Right atrium auricular region (tissue), 2 donors: ENCODE results near the gene ZNF689. TPM values are rescaled to one million over a fixed set of nuclear protein-coding genes. Genes with fewer than 3 reads are reported as not detected.
A peak's percentile ranks its signal among the peaks of the same experiment; 100 is the strongest.

Experiments
- DNase-seq: peaks from one replicate; pipeline ENCODE4 v3.0.0-alpha.2; 2019; ENCODE audit warnings: low spot score
- H3K27ac ChIP-seq, 2 donors: fragments of 200-600 bp; sonication (generic); 1 replicate in 1 of 2; 2 replicates in 1 of 2; pipeline ENCODE4 v1.5.1; 2016 to 2019
- H3K27me3 ChIP-seq, 2 donors: fragments of 200-600 bp; sonication (generic); one replicate each; pipeline versions ENCODE4 v1.5.1 to v1.6.0; 2017 to 2019
- H3K36me3 ChIP-seq: fragments of 200-600 bp; sonication (generic); one replicate; pipeline ENCODE4 v1.5.1; 2016
- H3K4me1 ChIP-seq, 2 donors: fragments of 200-600 bp; sonication (generic); one replicate each; pipeline versions ENCODE4 v1.5.1 to v1.6.0; 2017 to 2019
- H3K4me3 ChIP-seq, 2 donors: fragments of 200-600 bp; sonication (generic); 1 replicate in 1 of 2; 2 replicates in 1 of 2; pipeline ENCODE4 v1.5.1; 2017 to 2019; ENCODE audit warnings: mild to moderate bottlenecking in 1 of 2, moderate library complexity in 1 of 2
- H3K9me3 ChIP-seq, 2 donors: fragments of 200-600 bp; sonication (generic); one replicate each; pipeline ENCODE4 v1.5.1; 2019
- total RNA-seq, 2 donors: library from RNA; depleted of rRNA; stranded (reverse); fragments of >200 nt; gene quantifications; one replicate each; pipeline ENCODE4 v1.1.0, GENCODE V29; 2016
- TF ChIP-seq, protein P1 (sequence below), 2 donors: fragments of 200-600 bp; sonication (generic); IDR thresholded peaks; one replicate each; pipeline ENCODE4 v1.5.1; 2019; ENCODE audit warnings: antibody characterized with exemption in 2 of 2

ZNF689 gene
- total RNA-seq, 2 donors from 2014 or later = 6.2 to 8.3 TPM

- TF ChIP-seq, protein P1, sequence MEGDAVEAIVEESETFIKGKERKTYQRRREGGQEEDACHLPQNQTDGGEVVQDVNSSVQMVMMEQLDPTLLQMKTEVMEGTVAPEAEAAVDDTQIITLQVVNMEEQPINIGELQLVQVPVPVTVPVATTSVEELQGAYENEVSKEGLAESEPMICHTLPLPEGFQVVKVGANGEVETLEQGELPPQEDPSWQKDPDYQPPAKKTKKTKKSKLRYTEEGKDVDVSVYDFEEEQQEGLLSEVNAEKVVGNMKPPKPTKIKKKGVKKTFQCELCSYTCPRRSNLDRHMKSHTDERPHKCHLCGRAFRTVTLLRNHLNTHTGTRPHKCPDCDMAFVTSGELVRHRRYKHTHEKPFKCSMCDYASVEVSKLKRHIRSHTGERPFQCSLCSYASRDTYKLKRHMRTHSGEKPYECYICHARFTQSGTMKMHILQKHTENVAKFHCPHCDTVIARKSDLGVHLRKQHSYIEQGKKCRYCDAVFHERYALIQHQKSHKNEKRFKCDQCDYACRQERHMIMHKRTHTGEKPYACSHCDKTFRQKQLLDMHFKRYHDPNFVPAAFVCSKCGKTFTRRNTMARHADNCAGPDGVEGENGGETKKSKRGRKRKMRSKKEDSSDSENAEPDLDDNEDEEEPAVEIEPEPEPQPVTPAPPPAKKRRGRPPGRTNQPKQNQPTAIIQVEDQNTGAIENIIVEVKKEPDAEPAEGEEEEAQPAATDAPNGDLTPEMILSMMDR (IDR thresholded peaks at IDR 0.05) = no peak
- H3K27ac ChIP-seq = peak overlapping the region; percentile 59 to 60
- no peaks in the 10 kb centered on the region for H3K9me3 ChIP-seq
- no peak for DNase-seq
- H3K4me3 ChIP-seq = peak overlapping the region; percentile 41 to 56
- H3K27me3 ChIP-seq = no peaks in the 10 kb centered on the region
- peaks cover 0 to 27% of the 10 kb centered on the region in 2 donors for H3K4me1 ChIP-seq
- H3K36me3 ChIP-seq = no peaks in the 10 kb centered on the region
Observed at GRCh38 chr16:30561089-30561816, 48.9 kb downstream of the ZNF689 start.

- TF ChIP-seq, protein P1 (IDR thresholded peaks at IDR 0.05) = no peak
- Histone ChIP-seq H3K36me3 (peaks cover 12% of the 10 kb centered on the region), H3K27me3 (no peaks in the 10 kb centered on the region), H3K4me3 (no peak overlapping the region), H3K9me3 (no peaks in the 10 kb centered on the region), H3K27ac (no peak overlapping the region), H3K4me1 (peaks cover 0 to 35% of the 10 kb centered on the region in 2 donors)
- DNase-seq = no peak
Observed at GRCh38 chr16:30559690-30560089, 50.5 kb downstream of the ZNF689 start.

DNA sequence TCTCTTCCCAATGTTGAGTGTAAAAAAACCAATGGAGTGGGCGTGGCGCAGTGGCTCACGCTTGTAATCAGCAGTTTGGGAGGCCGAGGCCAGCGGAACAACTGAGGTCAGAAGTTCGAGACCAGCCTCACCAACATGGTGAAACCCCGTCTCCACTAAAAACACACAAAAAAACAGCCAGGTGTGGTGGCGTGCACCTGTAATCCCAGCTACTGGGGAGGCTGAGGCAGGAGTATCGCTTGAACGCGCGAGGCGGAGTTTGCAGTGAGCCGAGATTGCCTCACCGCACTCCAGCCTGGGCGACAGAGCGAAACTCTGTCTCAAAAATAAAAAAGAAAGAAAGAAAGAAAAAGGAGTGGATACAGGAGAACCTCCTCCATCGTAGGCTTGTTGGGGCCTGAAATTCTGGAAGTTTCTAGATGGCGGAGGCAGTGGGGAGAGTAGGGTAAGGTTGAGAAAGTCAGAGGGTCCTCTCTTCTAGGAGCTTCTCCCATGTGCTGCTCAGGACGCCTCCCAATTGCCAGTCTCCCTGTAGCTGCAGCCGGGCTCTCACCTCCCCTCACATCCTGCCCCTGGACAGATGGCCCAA is 51.3 kb downstream of the ZNF689 start:
- peaks cover 16% of the 10 kb centered on the region for H3K36me3 ChIP-seq
- H3K4me1 ChIP-seq = peaks cover 0 to 39% of the 10 kb centered on the region in 2 donors
- peak overlapping the region; percentile 87 to 88 for H3K4me3 ChIP-seq
- no peaks in the 10 kb centered on the region for H3K9me3 ChIP-seq
- peak overlapping the region; percentile 95 to 99 for H3K27ac ChIP-seq
- TF ChIP-seq, protein P1 (IDR thresholded peaks at IDR 0.05) = no peak
- H3K27me3 ChIP-seq = no peaks in the 10 kb centered on the region
- no peak for DNase-seq

GRCh38 chr16:30557957-30558788 is 52.0 kb downstream of the ZNF689 start, which contains the start of gene ZNF764:
Gene ZNF764, minus strand, starts transcription at chr16:30558374. Its CDS starts 192 bp downstream, at chr16:30558182.
- Histone ChIP-seq H3K4me3 (peak within 1 kb of the TSS; percentile 87 to 88), H3K9me3 (no peaks in the 10 kb centered on the region), H3K4me1 (peaks cover 0 to 42% of the 10 kb centered on the region in 2 donors), H3K27me3 (no peaks in the 10 kb centered on the region), H3K36me3 (peaks cover 16% of the 10 kb centered on the region), H3K27ac (peak within 1 kb of the TSS; percentile 95 to 99)
- peak; percentile 99 for DNase-seq
- TF ChIP-seq, protein P1 (IDR thresholded peaks at IDR 0.05) = peak in 1 of 2 donors; percentile 32

GRCh38 chr16:30557707-30557956 is 52.6 kb downstream of the ZNF689 start:
- DNase-seq = no peak
- TF ChIP-seq, protein P1 (IDR thresholded peaks at IDR 0.05) = peak in 1 of 2 donors; percentile 15
- Histone ChIP-seq H3K4me1 (peaks cover 0 to 47% of the 10 kb centered on the region in 2 donors), H3K27ac (peak overlapping the region; percentile 95 to 99), H3K9me3 (no peaks in the 10 kb centered on the region), H3K27me3 (no peaks in the 10 kb centered on the region), H3K4me3 (peak overlapping the region; percentile 87 to 88), H3K36me3 (peaks cover 16% of the 10 kb centered on the region)
